NCI-H2107 treated with DMSO at 0.1 percent for 48 hours (cell line): ENCODE measurements around the gene PAMR1.
A peak's percentile ranks its signal among the peaks of the same experiment; 100 is the strongest.

Experiments
- DNase-seq: peaks from one replicate; lab custom pipeline; 2025; ENCODE audit not compliant: unreplicated experiment; lab: John Stamatoyannopoulos, UW

The PAMR1 gene

GRCh38 chr11:35496416-35496815, 29.0 kb downstream of the PAMR1 start:
- no peak for DNase-seq

- DNase-seq = no peak
Measured at GRCh38 chr11:35494957-35495490, 30.4 kb downstream of the PAMR1 start.

GRCh38 chr11:35491231-35491871, 34.1 kb downstream of the PAMR1 start:
- DNase-seq = no peak

- no peak for DNase-seq
Measured at GRCh38 chr11:35488117-35488516, 37.3 kb downstream of the PAMR1 start.

GRCh38 chr11:35487532-35488078, 37.8 kb downstream of the PAMR1 start:
- DNase-seq = no peak

GRCh38 chr11:35486934-35487333, 38.5 kb downstream of the PAMR1 start:
- no peak for DNase-seq

GRCh38 chr11:35486446-35486845, 39.0 kb downstream of the PAMR1 start:
- no peak for DNase-seq

- DNase-seq = peak; percentile 53
Measured at GRCh38 chr11:35485656-35486322, 39.6 kb downstream of the PAMR1 start.

- DNase-seq = no peak
Measured at GRCh38 chr11:35484435-35484834, 41.0 kb downstream of the PAMR1 start.

GRCh38 chr11:35483131-35483820, 42.1 kb downstream of the PAMR1 start:
- DNase-seq = no peak

- DNase-seq = no peak
Measured at GRCh38 chr11:35479731-35480130, 45.7 kb downstream of the PAMR1 start.

GRCh38 chr11:35478471-35479091, 46.8 kb downstream of the PAMR1 start:
- no peak for DNase-seq

- no peak for DNase-seq
Measured at GRCh38 chr11:35477901-35478300, 47.5 kb downstream of the PAMR1 start.

- no peak for DNase-seq
Measured at GRCh38 chr11:35474688-35475087, 50.7 kb downstream of the PAMR1 start.

GRCh38 chr11:35473795-35474374, 51.5 kb downstream of the PAMR1 start:
- no peak for DNase-seq

GRCh38 chr11:35470616-35471015, 54.8 kb downstream of the PAMR1 start:
- DNase-seq = no peak

GRCh38 chr11:35466058-35466457, 59.4 kb downstream of the PAMR1 start:
- DNase-seq = no peak

- DNase-seq = no peak
Measured at GRCh38 chr11:35464308-35464707, 61.1 kb downstream of the PAMR1 start.

- no peak for DNase-seq
Measured at GRCh38 chr11:35463331-35463751, 62.1 kb downstream of the PAMR1 start.

GRCh38 chr11:35461917-35462538, 63.4 kb downstream of the PAMR1 start:
- no peak for DNase-seq
